Femur (tissue), 1 donor: ENCODE results near the gene GRK5.
"Not testable (repeated sequence)": the region's sequence is repeated elsewhere in the genome, so short reads cannot be mapped to it uniquely, and the experiment has no call there.

Source experiments
- DNase-seq: peaks from one replicate; pipeline ENCODE4 v3.0.0-alpha.2; 2017

Gene GRK5

DNA sequence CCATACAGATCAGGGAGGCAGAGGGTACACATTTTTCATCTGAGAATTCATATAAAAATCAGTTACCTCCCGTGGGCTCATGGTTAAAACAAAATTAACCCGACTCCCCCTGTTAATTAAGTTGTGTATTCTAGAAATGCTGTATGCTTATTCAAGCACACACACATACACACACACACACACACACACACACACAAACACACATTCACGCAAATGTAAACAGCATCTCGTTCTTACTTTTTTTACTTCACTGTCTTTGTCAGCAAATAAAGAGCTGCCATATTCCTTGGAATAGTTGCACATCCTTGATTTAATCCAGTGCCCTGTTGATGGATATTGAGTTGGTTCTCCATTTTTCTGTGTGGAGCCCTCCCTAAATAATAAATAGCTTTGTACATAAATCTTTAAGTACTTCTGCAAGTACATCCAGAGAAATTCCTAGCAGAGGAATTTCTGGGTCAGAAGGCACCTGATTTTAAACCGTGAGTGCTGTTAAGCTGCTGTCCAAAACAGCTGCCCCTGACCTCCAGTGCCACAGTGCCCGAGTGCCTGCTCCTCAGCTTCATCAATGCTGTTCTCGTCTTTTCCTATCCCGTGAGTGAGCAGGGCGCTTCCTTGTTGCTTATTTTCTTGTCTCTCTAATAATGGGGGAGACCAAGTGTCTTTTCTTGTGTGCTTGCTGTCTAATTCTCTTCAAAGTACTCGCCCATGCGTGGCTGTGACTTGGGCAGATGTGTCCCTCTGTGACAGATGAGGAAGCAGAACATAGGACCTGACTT, 217.9 kb downstream of the GRK5 start:
- DNase-seq, result no peak

DNA sequence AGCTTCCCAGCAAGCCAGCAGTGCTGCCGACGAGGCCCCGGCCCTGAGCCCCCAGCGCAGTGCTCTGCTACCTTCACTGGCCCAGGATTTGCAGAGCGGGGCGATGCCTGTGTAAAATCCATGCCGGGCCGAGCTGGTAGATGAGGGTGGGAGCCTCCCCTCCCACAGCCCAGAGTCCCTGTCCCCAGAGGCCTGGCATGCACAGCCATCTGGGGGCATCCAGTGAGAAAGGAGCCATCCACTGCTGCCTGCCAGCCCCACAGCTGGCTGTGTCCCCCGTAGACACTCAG, 218.5 kb downstream of the GRK5 start:
- DNase-seq, result peak; percentile 19

DNA sequence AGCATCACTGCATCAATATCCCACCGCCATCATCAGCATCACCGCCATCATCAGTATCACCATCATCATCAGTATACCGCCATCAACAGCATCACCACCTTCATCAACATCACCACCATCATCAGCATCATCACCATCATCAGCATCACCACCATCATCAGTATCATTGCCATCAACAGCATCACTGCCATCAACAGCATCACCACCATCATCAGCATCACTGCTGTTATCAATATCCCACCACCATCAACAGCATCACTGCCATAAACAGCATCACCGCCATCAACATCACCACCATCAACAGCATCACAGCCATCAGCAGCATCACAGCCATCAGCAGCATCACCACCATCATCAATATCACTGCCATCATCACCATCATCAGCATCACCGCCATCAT, 219.3 kb downstream of the GRK5 start:
- DNase-seq, result no peak

DNA sequence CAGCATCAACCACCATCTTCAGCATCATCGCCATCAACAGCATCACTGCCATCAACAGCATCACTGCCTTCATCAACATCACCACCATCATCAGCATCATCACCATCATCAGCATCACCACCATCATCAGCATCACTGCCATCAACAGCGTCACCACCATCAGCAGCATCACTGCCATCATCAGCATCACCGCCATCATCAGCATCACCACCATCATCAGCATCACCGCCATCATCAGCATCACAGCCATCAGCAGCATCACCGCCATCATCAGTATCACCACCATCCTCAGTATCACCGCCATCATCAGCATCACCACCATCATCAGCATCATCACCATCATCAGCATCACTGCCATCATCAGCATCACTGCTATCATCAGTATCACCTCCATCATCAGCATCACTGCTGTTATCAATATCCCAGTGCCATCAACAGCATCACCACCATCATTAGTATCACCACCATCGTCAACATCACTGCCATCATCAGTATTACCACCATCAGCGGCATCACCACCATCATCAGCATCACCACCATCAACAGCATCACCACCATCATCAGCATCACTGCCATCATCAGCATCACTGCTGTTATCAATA, 220.0 kb downstream of the GRK5 start:
- no peak for DNase-seq

DNA sequence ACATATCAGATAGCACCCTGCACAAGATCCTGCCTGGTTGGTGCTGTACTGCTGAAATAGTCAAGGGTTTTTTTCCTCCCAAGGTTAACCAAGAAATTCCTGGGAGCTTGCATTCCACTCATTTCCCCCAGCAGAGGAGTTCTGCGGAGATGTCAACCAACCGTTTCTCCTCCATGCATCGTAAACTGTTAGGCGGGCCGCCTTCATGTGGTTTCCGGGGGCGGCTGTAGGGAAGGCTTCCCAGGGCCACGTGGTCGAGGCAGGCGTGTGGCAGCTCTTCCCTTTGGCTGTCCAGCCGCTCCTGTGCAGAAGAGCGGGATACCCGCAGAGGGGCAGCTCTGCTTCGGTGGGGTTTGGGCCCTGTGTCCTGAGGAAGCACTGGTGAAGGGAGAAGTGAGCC, 221.4 kb downstream of the GRK5 start:
- DNase-seq, result peak; percentile 75

DNA sequence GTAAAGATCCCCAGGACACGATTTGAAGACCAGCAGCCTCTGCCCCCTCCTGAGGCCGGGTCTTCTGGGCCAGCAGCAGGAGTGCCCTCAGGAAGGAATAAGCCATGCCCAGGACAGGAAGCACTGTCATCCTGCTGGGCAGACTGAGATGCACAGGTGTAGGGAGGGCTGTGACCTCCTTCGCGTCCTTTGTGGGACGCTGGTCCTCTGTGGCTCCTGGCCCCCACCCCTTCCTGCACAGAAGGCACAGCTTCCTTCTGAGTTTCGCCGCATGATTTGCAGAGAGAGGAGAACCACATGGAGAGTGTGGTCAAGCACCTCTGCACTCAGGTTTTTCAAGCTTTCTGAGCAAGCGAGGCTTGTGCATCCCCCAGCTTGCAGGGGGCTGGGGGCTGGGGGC, 222.4 kb downstream of the GRK5 start:
- no peak for DNase-seq

DNA sequence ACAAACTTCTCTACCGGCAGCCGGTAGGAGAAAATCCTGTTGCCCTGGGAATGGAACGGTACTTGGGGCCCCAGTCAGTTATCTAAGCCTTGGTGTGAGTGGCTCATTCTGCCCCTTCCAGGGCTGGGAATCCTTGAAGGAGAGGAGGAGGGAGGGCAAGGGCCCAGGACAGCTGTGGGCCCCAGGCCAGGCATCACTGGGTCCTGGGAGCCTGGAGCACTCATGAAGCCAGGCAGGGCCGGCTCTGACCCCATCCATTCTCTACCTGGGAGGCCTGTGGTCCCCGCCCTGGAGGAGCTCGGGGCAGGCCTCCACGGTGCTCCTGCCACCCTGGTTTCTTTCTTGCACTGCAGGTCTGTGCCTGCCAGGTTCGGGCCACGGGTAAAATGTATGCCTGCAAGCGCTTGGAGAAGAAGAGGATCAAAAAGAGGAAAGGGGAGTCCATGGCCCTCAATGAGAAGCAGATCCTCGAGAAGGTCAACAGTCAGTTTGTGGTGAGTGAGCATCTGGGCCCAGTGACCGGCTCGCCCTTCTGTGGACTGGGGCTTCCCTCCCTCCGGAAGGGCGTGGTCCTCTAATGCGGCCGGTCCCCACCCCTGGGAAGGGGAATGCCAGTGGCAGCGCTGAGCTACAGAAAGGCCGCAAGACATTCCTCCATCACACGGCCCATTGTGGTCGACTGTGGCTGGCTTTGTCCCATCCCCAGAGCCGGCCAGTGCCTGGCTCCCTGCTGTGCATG, 223.8 kb downstream of the GRK5 start:
- DNase-seq, result no peak

DNA sequence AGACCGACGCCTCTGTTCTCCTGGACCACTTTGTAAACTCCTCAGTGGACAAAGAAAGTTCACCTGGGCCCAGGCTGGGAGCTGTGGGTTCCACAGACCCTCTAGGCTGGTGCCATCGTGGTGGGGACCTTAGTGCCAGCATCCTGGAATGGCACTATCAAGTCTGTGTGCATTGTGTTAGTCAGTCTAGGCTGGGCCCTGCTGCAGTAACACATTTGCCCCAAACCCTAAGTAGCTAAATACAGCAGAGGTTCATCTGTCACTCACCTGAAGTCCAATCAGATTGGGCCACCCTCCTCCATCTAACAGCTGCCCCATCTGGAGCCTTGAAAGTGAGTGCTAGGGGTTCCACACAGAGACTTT, 224.4 kb downstream of the GRK5 start:
- no peak for DNase-seq

DNA sequence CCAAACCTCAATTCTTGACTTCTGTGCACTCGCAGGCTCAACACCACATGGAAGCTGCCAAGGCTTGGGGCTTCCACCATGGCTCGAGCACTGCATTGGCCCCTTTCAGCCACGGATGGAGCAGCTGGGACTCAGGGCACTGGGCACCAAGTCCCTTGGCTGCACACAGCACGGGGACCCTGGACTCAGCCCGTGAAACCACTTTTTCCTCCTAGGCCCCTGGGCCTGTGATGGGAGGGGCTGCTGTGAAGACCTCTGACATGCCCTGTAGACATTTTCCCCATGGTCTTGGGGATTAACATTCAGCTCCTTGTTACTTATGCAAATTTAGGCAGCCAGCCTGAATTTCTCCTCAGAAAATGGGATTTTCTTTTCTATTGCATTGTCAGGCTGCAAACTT, 227.6 kb downstream of the GRK5 start:
- not testable (repeated sequence) for DNase-seq

DNA sequence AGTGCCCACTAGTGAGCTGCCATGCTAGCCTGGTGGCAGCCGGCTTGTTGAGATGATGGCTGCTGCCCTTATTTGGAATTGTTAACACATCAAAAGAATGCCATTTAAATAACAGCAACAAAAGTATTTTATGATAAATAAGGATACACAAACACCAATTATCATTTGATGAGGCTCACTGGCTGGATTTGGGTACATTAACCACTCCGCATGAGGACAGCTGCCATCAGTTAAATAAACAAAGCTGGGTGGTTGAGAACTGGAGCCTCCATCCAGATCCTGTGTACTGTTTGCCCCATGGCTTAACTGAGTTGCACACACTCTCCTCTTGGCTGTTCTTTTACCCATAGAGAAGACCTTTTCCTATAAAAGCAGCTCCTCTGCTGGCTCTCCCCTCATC, 231.3 kb downstream of the GRK5 start:
- DNase-seq, result no peak

DNA sequence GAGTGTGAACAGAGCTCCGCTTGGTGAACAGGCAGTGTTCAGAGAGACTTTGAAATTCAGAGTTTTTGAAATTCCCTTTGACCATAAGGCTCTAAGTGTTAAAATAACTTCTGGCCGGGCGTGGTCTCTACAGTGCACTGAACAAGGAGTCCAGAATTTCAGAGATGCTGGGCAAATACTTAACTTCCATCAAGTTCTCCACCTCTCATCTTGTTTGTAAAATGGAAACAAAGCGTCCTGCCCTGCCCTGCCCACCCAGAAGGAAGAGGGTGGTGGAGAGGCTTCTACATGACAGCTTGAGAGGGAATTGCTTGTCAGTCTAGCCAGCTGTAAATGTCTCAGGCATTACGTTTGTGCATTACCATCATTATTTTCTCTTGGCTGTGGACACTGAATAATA, 232.6 kb downstream of the GRK5 start:
- DNase-seq, result no peak

DNA sequence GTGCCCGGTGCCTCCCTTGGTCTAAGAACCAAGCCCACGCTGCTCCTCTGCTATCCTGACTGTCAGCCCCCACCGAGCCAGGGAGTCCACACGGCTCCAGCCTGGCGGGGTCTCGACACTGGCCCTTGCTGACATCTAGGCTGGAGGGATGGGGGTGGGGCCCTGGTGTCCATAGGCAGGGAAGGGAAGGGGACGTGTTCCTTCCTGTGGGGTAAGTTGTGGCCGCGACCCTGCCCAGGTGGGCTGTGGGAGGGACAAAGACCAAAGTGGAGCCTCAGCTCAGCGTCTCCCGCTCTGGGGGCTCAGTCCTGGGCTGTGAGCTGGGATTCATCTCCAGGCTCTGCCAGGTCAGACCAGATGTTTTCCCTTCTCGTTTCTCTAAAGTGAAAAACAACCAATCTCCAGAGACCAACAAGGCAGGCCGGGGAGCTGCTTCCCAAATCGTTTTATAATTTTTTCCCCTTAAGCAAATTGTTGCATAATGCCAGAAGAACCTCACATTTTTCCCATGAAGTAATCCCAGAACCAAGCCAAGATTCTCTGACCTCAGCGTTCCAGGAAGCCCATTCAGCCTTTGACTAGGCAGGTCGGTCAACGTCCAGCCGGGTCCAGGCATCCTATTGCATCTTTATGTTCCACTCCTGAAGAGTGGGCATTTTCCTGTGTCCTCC, 233.9 kb downstream of the GRK5 start:
- peak; percentile 78 for DNase-seq

DNA sequence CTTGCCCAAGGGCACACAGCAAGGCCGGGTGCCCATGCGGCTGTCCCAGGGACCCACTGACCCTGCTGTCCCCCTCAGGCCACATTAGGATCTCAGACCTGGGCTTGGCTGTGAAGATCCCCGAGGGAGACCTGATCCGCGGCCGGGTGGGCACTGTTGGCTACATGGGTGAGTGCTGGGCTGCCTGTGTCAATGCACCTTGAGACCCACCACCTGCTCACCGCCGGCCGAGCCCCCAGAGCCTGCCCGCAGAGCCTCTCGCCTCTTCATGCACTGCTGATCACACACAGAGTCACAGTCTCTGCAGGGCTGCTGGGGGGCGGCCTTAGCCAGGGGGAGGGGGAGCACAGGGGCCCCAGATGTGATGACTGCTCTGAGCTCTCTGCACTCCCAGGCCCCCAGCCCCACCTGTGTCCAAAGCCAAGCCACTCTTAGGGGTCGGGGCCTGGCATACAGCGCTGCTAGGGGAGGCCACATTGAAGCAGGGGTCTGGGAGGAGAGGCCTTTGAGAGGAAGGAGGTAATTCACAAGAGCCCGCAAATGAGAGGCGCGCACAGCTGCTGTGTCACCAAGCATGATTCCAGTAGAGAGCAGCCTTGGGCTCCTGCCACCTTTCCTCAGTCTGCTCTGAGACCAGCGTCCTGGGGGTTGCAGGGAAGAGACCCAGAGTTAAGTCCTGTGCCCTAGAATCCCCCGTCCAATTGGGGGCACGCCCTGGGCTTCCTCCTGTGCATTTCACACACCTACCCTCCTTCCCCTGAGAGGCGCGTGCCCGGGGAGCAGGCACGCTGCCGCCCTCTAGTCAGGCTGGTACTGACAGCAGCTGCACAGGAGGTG, 234.8 kb downstream of the GRK5 start:
- peak; percentile 55 for DNase-seq

DNA sequence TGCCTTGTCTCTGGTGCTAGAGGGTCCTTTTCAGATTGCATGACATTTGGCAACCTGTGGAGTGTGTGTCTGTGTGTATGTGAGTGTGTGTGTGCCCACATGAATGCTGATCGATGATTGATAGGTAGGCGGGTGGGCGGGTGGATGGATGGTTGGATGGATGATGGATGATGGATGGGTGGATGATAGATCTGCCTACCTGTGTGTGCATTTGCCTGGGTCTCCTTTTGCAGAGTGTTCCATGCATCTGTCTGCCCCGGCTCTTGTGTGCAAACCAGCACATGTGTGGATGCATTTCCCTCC, 235.3 kb downstream of the GRK5 start:
- DNase-seq, result no peak

DNA sequence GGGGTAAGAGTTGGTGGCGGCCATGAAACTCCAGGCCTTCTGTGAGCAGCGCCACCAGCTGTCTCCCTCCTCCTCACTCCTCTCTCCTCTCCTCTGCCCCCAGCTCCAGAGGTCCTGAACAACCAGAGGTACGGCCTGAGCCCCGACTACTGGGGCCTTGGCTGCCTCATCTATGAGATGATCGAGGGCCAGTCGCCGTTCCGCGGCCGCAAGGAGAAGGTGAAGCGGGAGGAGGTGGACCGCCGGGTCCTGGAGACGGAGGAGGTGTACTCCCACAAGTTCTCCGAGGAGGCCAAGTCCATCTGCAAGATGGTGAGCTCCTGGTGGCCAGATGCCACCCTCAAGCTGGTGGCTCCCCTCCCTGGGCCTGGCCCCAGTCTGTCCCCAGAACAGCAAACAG, 236.1 kb downstream of the GRK5 start:
- DNase-seq, result no peak

DNA sequence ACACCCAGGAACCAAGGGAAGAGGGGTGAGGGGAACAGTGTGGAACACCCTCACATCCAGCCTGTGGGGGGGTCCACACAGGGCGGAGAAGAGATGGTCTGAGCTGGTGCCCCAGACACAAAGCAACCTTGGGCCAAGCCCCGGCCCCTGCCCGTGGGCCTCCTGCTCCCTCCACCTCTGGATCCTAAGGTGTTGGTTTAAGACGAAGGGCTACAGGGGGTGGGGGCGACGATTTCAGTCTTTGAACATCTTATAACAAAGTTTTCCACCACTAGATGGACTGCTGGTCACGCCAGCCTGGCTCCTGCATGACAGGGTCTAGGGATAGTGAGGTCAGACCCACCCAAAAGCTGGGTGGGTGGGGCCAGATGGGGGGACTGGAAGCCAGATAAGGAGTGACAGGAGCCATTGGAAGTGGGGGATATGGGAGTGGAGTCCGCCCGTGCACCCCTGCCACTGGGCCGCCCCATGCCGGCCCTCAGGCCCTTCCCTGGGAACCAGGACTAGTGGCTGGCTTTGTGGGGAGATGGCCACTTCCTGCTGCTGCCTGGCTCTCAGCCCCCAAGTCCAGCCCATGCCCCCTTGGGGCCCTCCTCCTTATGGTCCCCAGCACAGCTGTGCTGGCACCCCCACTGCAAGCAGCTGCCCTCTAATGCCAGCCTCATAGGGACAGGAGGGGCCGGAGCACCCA, 236.7 kb downstream of the GRK5 start:
- DNase-seq, result no peak

DNA sequence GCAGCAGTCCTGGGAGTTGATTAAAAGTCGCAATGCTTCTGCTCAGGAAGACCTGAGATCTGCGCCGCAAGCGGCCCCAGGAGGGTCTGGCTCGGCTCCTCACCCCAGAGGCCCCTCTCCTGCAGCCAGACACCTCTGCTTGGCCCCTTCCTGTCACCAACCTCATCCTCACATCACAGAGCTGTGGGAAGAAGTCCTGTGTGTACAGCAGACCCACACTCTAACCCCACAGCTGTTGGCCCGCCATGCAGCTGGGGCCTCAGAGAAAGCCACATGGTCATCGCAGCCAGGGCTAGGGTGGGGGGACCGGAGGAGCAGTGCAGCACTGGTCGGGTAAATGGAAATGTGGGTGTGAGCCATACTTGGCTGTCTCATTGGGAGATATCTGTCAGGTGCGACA, 237.5 kb downstream of the GRK5 start:
- no peak for DNase-seq

DNA sequence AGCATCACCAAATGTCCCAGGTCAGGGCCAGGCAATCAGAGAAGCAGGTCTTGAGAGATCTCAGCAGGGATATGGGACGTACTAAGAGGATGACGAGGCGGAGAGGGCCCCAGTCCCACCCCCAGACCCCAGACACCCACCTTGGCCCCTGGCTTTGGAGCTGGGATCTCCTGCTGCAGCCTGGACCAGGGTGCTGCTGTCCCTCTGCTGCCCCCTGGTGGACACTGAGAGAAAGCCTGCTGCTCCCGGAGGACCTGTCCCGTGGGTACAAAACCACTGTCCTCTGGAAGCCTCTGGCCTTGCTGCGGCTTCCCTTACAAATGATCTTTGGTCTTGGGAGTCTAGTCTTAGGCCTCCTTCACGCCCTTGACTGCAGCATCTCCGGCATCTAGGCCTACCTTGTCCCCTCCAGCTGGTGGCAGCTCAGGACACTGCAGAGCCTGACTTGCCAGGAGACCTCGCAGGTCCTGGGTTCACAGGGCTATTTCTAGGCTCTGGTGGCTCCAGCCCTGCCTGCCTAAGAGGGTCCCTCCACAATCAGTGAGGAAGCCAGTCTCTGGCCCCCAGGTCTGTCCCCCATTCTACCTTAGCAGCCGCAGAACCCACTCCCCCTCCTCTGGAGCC, 238.1 kb downstream of the GRK5 start:
- peak; percentile 91 for DNase-seq

DNA sequence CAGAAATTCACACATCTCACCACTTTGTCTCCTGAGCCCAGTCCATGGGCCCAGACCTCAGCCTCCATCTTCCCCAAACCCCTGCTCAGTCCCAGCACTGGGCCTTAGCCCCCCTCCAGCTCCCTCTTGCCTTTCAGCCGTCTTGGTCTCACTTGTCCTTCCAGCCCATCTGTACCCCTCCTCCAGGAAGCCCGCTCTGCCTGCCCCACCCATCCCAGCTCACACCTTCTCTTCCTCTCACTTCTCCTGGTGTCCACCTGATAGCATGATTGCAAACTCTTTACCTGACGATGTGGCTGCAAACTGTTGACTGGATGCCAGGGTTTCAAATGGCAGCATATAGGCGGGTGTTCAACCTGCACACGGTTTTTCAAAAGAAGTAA, 238.6 kb downstream of the GRK5 start:
- no peak for DNase-seq

DNA sequence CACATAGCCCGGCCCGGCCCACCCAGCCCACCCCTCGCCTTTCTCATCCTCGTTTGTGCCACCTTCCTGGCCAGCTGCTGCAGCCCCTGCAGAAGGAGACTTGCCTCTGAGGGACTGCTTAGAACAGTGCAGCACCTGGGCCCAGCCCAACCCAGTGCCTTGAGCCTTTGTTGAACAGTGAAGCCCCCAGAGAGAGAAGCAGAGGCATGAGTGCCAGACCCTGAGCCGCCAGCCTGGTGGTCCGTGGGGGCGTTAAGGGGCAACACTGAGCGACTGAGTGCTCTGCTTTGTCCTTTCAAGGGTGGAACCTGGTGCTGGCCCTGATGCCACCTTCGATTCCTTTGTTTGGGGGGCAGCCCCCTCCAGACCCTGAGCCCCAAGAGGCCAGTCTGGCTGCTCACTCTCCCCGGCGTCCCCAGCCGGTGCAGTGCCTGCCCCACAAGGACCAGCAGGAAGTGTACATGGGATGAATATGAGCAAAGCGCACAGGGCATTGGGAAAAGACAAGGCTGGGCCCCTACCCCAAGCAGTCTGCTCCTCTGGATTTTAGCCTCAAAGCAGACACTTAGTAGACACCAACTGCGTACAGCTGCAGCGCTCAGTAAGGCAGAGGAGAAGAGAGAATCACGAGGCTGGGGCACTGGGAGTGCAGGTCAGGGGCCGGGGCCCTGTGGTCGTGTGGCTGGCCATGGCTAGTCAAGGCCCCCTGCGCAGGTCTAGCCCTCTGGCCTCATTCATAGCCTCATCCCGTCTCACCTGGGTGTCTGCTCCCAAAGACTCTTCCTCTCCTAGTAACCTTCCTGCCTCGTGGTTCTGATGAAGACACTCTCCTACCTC, 239.3 kb downstream of the GRK5 start:
- no peak for DNase-seq

DNA sequence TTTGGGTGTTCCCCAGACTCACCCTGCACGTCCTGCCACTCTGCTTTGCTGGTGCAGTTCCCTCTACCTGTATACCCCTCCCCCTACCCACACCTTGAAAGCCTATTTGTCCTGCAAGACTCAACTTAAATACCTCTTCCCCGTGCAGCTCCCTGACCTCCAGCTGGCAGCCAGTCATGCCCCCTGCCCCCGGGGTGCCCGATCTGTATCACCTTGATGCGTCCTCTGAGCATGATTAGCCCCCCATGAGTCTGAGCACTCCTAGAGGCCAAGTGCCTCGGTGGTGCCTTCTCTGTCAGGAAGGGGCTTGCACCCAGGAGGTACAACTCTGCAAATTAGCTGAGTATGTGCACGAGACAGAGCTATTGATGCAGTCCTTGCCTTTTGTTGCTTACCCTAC, 240.1 kb downstream of the GRK5 start:
- DNase-seq, result no peak
